PFSK-1 (cell line): ENCODE data around the gene LIPA.

Source experiments
- POLR2AphosphoS5 ChIP-seq: IDR thresholded peaks from 2 replicates; pipeline ENCODE4 v1.6.1; 2012; ENCODE audit warnings: low read depth, mild to moderate bottlenecking, control low read depth, low read length, moderate library complexity
- REST ChIP-seq, 2 experiments: IDR thresholded peaks; 2 replicates each; pipeline versions ENCODE4 v1.6.1 to v1.8.0; 2011 to 2012; ENCODE audit warnings: low read depth in 2 of 2, low read length in 2 of 2, control low read depth in 1 of 2, inconsistent platforms in 1 of 2, mild to moderate bottlenecking in 1 of 2, moderate library complexity in 1 of 2; ENCODE audit not compliant: insufficient read depth in 1 of 2
- TAF1 ChIP-seq: IDR thresholded peaks from 2 replicates; pipeline ENCODE4 v1.6.1; 2012; ENCODE audit warnings: low read length, control low read depth, borderline replicate concordance; ENCODE audit not compliant: insufficient read depth

GRCh38 chr10:89197473-89197872, 54.1 kb downstream of the LIPA start:
- TF ChIP-seq REST (IDR thresholded peaks at IDR 0.05; ENCODE audit: insufficient read depth in 1 of 2, low read depth in 2 of 2, low read length in 2 of 2), result no peak
- no peak for TF ChIP-seq TAF1
- TF ChIP-seq POLR2AphosphoS5, result no peak
